SK-N-SH treated with all-trans-retinoic acid at 6 μM for 48 hours (cell line): ENCODE data around the gene POU4F3.

Experiments used
- BACH2 ChIP-seq: fragments of 250-450 bp; sonication (Bioruptor Pico); IDR thresholded peaks from 2 replicates; pipeline ENCODE4 v1.9.0; 2021; ENCODE audit warnings: mild to moderate bottlenecking, borderline replicate concordance
- GLIS3 ChIP-seq: fragments of 250-450 bp; sonication (Bioruptor Pico); IDR thresholded peaks from 2 replicates; pipeline ENCODE4 v1.5.0; 2020; ENCODE audit warnings: mild to moderate bottlenecking, moderate library complexity
- SNAI2 ChIP-seq: fragments of 250-450 bp; sonication (Bioruptor Pico); IDR thresholded peaks from 2 replicates; pipeline ENCODE4 v1.5.0; 2020; ENCODE audit warnings: mild to moderate bottlenecking, moderate library complexity
- ZC3H10 ChIP-seq: fragments of 250-450 bp; sonication (Bioruptor Pico); IDR thresholded peaks from 2 replicates; pipeline ENCODE4 v1.5.1; 2021; ENCODE audit warnings: mild to moderate bottlenecking, moderate library complexity
- ZFP30 ChIP-seq: fragments of 450-650 bp; formaldehyde crosslinking; IDR thresholded peaks from 2 replicates; pipeline ENCODE4 v1.5.0; 2022; ENCODE audit warnings: mild to moderate bottlenecking, moderate library complexity
- TF ChIP-seq, protein P1 (sequence below): fragments of 250-450 bp; sonication (Bioruptor Pico); IDR thresholded peaks from 2 replicates; pipeline ENCODE4 v1.8.0; 2020; ENCODE audit warnings: mild to moderate bottlenecking, moderate library complexity, borderline replicate concordance

GRCh38 chr5:146290318-146290717, 48.3 kb upstream of the POU4F3 start:
- TF ChIP-seq, protein P1, sequence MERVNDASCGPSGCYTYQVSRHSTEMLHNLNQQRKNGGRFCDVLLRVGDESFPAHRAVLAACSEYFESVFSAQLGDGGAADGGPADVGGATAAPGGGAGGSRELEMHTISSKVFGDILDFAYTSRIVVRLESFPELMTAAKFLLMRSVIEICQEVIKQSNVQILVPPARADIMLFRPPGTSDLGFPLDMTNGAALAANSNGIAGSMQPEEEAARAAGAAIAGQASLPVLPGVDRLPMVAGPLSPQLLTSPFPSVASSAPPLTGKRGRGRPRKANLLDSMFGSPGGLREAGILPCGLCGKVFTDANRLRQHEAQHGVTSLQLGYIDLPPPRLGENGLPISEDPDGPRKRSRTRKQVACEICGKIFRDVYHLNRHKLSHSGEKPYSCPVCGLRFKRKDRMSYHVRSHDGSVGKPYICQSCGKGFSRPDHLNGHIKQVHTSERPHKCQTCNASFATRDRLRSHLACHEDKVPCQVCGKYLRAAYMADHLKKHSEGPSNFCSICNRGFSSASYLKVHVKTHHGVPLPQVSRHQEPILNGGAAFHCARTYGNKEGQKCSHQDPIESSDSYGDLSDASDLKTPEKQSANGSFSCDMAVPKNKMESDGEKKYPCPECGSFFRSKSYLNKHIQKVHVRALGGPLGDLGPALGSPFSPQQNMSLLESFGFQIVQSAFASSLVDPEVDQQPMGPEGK: no peak
- TF ChIP-seq SNAI2 (CRISPR knock-in tag) (no peak), ZC3H10 (CRISPR knock-in tag) (no peak), GLIS3 (CRISPR knock-in tag) (no peak), ZFP30 (no peak), BACH2 (CRISPR knock-in tag) (no peak)
